Measurements from ENCODE around the gene OR5K2. TPM values are rescaled to one million over a fixed set of nuclear protein-coding genes. Genes with fewer than 3 reads are reported as not detected.

Gene OR5K2
- total and polyA plus RNA-seq, 12 donors = not detected

DNA sequence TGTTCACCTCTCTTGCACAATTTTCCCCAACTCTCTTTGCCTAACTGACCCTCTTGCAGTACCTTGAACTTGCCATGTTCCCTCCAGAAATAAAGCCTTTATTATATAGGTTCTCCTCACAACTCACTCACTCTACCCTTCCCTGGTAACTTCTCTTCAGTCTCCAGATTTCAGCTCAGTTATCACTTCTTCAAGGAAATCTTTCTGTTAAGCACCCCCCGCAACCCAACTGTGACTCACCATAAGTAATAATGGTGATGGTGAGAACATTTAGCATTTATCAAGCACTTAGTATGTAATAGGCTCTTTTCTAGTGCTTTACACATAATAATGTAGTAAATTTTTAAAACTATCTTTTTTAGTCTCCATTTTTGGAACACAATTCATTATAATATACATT, 42.6 kb upstream of the OR5K2 start:
- intact Hi-C loops (cut with DNase I) = no loop called here
- TF ChIP-seq, protein P1, sequence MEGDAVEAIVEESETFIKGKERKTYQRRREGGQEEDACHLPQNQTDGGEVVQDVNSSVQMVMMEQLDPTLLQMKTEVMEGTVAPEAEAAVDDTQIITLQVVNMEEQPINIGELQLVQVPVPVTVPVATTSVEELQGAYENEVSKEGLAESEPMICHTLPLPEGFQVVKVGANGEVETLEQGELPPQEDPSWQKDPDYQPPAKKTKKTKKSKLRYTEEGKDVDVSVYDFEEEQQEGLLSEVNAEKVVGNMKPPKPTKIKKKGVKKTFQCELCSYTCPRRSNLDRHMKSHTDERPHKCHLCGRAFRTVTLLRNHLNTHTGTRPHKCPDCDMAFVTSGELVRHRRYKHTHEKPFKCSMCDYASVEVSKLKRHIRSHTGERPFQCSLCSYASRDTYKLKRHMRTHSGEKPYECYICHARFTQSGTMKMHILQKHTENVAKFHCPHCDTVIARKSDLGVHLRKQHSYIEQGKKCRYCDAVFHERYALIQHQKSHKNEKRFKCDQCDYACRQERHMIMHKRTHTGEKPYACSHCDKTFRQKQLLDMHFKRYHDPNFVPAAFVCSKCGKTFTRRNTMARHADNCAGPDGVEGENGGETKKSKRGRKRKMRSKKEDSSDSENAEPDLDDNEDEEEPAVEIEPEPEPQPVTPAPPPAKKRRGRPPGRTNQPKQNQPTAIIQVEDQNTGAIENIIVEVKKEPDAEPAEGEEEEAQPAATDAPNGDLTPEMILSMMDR (IDR thresholded peaks at IDR 0.05) = no peak
- no peaks in the 10 kb centered on the region for H3K36me3 ChIP-seq
- no peak for DNase-seq
- no peak overlapping the region for H3K4me3 ChIP-seq
- no peaks in the 10 kb centered on the region for H3K4me1 ChIP-seq
- no peaks in the 10 kb centered on the region for H3K27me3 ChIP-seq
- no peak overlapping the region for H3K27ac ChIP-seq
- ATAC-seq = no peak
- peaks cover 0 to 24% (median 0%) of the 10 kb centered on the region in 11 donors for H3K9me3 ChIP-seq
- WGBS, 2 donors = 89 to 93% methylated on average over 1 of the region's 1 CpG

DNA sequence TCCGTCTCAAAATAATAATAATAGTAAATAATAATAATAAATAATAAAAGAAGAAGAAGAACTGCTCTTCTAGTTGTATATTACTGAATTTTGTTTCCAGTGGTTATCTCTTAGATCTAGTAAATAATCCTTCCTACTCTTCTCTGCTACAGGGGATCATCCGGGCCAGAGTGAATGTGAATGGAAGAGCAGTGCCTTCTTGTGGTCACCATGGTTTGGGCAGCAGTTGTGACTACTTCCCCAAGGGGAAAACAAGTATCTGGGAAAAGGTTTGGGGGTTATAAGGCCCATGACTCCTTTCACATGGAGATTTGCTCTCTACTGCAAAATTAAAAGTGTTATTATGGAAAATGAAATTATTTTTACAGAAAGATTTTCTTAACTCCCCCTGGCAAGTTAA, 39.9 kb upstream of the OR5K2 start:
- TF ChIP-seq, protein P1 (IDR thresholded peaks at IDR 0.05) = no peak
- 85 to 94% methylated on average over 2 of the region's 2 CpGs for WGBS, 2 donors
- intact Hi-C loops (cut with DNase I) = no loop called here
- H3K4me1 ChIP-seq = no peaks in the 10 kb centered on the region
- ATAC-seq (no peak), DNase-seq (no peak)
- no peaks in the 10 kb centered on the region for H3K27me3 ChIP-seq
- H3K36me3 ChIP-seq = no peaks in the 10 kb centered on the region
- no peak overlapping the region for H3K4me3 ChIP-seq
- H3K9me3 ChIP-seq = peaks cover 0 to 29% (median 0%) of the 10 kb centered on the region in 11 donors
- no peak overlapping the region for H3K27ac ChIP-seq

GRCh38 chr3:98460220-98460619, 37.3 kb upstream of the OR5K2 start:
- intact Hi-C loops (cut with DNase I) = no loop called here
- no peak for ATAC-seq
- no peak for DNase-seq
- Histone ChIP-seq H3K4me1 (no peaks in the 10 kb centered on the region), H3K27me3 (no peaks in the 10 kb centered on the region), H3K4me3 (no peak overlapping the region), H3K36me3 (no peaks in the 10 kb centered on the region), H3K9me3 (peaks cover 0 to 36% (median 0%) of the 10 kb centered on the region in 11 donors), H3K27ac (no peak overlapping the region)
- TF ChIP-seq, protein P1 (IDR thresholded peaks at IDR 0.05) = no peak

- Histone ChIP-seq H3K9me3 (peaks cover 0 to 36% (median under 1%) of the 10 kb centered on the region in 11 donors), H3K4me3 (no peak within 1 kb of the TSS), H3K27me3 (no peaks in the 10 kb centered on the region), H3K27ac (no peak within 1 kb of the TSS), H3K36me3 (no peaks in the 10 kb centered on the region), H3K4me1 (no peaks in the 10 kb centered on the region)
- intact Hi-C loops (cut with DNase I) = no loop called here
- DNase-seq (no peak), ATAC-seq (no peak)
- TF ChIP-seq, protein P1 (IDR thresholded peaks at IDR 0.05) = no peak
- 75 to 84% methylated on average over 1 of the region's 1 CpG for WGBS, 2 donors
Measured at GRCh38 chr3:98462901-98463300, 34.6 kb upstream of the OR5K2 start, which contains the start of gene OR5K1. TSS of gene OR5K1 (plus strand) at chr3:98463201. CDS start at chr3:98469577, 6,376 bp downstream.

Data from heart right ventricle (tissue), 16 donors.